Measurements from ENCODE around the gene SLC25A42. TPM values are rescaled to one million over a fixed set of nuclear protein-coding genes. Genes with fewer than 3 reads are reported as not detected.

Gene SLC25A42
- total and polyA plus RNA-seq, 2 of the 4 experiments (the other 2 are of a cell fraction): 2.0 to 9.9 TPM

GRCh38 chr19:19137556-19138108 is 73.8 kb downstream of the SLC25A42 start:
- Histone ChIP-seq H4K20me1 (ENCODE audit: insufficient read depth, low read length) (peaks cover 4% of the 10 kb centered on the region; the same call in 1 of the 2 replicates), H3K4me2 (ENCODE audit: low read depth, low read length) (peak overlapping the region; percentile 84), H4K91ac (ENCODE audit: insufficient read depth, low read depth, low read length) (0 out of 2 replicates have a peak overlapping the region, but pooled peaks have one; percentile 74), H3K9ac (ENCODE audit: low read depth, low read length) (peak overlapping the region; percentile 91), H3K56ac (ENCODE audit: extremely low read depth, insufficient read depth, low read length) (peak overlapping the region; percentile 34; the same call in 1 of the 2 replicates), H3K4ac (ENCODE audit: low read depth, low read length) (peak overlapping the region; percentile 86), H3K79me1 (ENCODE audit: low read depth in 1 of 2, low read length in 2 of 2) (peaks cover 8 to 20% of the 10 kb centered on the region in 2 experiments; a peak in 3 of 4 replicates), H2AFZ (replicated peaks; ENCODE audit: low read length, poor library complexity) (peak overlapping the region; percentile 94), H3K23ac (ENCODE audit: low read depth, low read length) (peak overlapping the region; percentile 62), H2AK5ac (ENCODE audit: low read depth, low read length) (no peak overlapping the region), H3K4me1 (ENCODE audit: control insufficient read depth, insufficient read depth, low read length) (peaks cover 6% of the 10 kb centered on the region; the same call in 1 of the 2 replicates), H2BK15ac (ENCODE audit: low read depth, low read length) (no peak overlapping the region), H2BK20ac (ENCODE audit: low read depth, low read length) (no peak overlapping the region), H2BK5ac (ENCODE audit: low read depth, low read length, poor library complexity, severe bottlenecking) (no peak overlapping the region), H2BK120ac (ENCODE audit: low read depth, low read length) (no peak overlapping the region), H3K18ac (ENCODE audit: low read depth, low read length) (no peak overlapping the region; the same call in 1 of the 2 replicates), H4K5ac (ENCODE audit: low read depth, low read length) (peak overlapping the region; percentile 87), H3K27me3 (ENCODE audit: control insufficient read depth, insufficient read depth, low read length) (no peaks in the 10 kb centered on the region), H3K9me3 (ENCODE audit: control insufficient read depth, insufficient read depth, low read length) (0 out of 2 replicates have a peak, but pooled peaks cover 4% of the 10 kb centered on the region), H3K27ac (ENCODE audit: insufficient read depth, low read length) (peak overlapping the region; percentile 78), H4K8ac (ENCODE audit: low read depth in 2 of 2, low read length in 2 of 2) (peak overlapping the region; percentile 23 to 98; a peak in 2 of 4 replicates), H3K4me3 (ENCODE audit: insufficient read depth, low read depth, low read length) (peak overlapping the region; percentile 94), H3K36me3 (ENCODE audit: control insufficient read depth, insufficient read depth, low read length) (no peaks in the 10 kb centered on the region), H2AK9ac (replicated peaks; ENCODE audit: low read depth, low read length, poor library complexity) (peak overlapping the region; percentile 67), H3K14ac (replicated peaks; ENCODE audit: low read depth, low read length) (peak overlapping the region; percentile 78), H3K9me1 (ENCODE audit: insufficient read depth, low read length) (no peaks in the 10 kb centered on the region)
- in situ Hi-C loops (cut with MboI; ENCODE audit: low sequenced_read_pairs): no loop called here
- TF ChIP-seq POLR2A (IDR thresholded peaks at IDR 0.05; ENCODE audit: low read depth, low read length): no peak
- no peak for TF ChIP-seq RCOR1 (IDR thresholded peaks at IDR 0.05; ENCODE audit: insufficient replicate concordance, low read length)
- TF ChIP-seq MAZ (IDR thresholded peaks at IDR 0.05; ENCODE audit: borderline replicate concordance, low read depth, low read length): no peak
- no peak; the same call in 1 of the 2 replicates for TF ChIP-seq MXI1 (IDR thresholded peaks at IDR 0.05; ENCODE audit: borderline replicate concordance, low read depth, low read length)
- TF ChIP-seq USF2 (IDR thresholded peaks at IDR 0.05; ENCODE audit: low read depth, low read length): no peak
- no peak for TF ChIP-seq BHLHE40 (IDR thresholded peaks at IDR 0.05; ENCODE audit: low read depth, low read length)
- no peak for DNase-seq
- 11% methylated on average over 7 of the region's 25 CpGs; no CpG with 5 or more reads in 1 of the 2 experiments for WGBS, 2 experiments (ENCODE audit: extremely low coverage in 2 of 2, insufficient read length in 1 of 2)
- ChIA-PET POLR2A (ENCODE audit: unreplicated experiment) (no interaction called here), CTCF (no interaction called here)
- dilution Hi-C loops (cut with HindIII; ENCODE audit: low sequenced_read_pairs, unreplicated experiment): no loop called here
- BruUV-seq (replicated peaks): no TSS peak
- intact Hi-C loops (cut with micrococcal nuclease): loop anchor here (2.0 kb wide), 1 partner anchor 75 kb away; the partner anchor contains the start of gene SLC25A42
- peak; percentile 18; the same call in 1 of the 2 replicates for ATAC-seq (ENCODE audit: low read depth)
